Jurkat, Clone E6-1 (cell line): Measurements from ENCODE around the gene SRSF10.
"Not testable (repeated sequence)": the region's sequence is repeated elsewhere in the genome, so short reads cannot be mapped to it uniquely, and the experiment has no call there.

Experiments
- DNase-seq: peaks from one replicate; pipeline ENCODE4 v3.0.0-alpha.2; 2011; ENCODE audit warnings: low read depth, low spot score
- H3K4me3 ChIP-seq: 2 replicates; pipeline ENCODE4 v1.5.1; 2011; ENCODE audit warnings: mild to moderate bottlenecking, low read length, control low read depth, moderate library complexity

SRSF10 gene

GRCh38 chr1:24002695-24003094 is 22.6 kb upstream of the SRSF10 start:
- DNase-seq, result no peak
- H3K4me3 ChIP-seq, result no peak overlapping the region

DNA sequence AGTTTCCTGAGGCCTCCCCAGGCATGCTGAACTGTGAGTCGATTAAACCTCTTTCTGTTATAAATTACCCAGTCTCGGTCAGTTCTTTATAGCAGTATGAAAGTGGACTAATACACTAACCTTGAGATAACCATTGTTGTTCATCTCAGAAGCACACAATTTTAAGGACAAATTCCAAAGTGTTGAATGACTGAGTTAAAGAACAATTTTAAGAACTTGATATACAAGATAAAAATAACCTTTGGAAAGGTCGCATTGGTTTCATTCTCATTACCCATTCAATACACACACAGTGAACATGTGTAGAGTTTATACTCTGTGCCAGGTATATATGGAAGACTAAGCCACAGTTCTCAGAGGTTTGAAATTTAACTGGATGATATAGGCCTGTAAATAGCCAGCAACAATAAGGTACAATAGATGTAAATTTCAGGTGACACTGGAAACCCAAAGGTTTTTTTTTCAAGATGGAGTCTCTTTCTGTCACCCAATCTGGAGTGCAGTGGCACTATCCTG is 19.1 kb upstream of the SRSF10 start:
- no peak for DNase-seq
- H3K4me3 ChIP-seq, result no peak overlapping the region

DNA sequence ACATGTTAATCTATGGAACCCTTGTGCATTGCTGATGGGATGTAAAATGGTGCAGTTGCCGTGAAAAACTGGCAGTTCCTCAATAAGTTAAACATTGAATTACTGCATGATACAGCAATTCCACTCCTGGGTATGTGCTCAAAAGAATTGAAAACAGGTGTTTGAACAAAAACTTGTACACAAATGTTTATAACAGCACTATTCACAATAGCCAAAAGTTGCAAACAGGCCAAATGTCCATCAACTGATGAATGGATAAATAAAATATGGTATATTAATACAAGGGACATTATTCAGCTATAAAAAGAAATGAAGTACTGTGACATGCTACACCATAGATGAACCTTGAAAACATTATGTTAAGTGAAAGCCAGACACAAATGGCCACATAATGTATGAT is 17.7 kb upstream of the SRSF10 start:
- no peak overlapping the region for H3K4me3 ChIP-seq
- no peak for DNase-seq

GRCh38 chr1:23996700-23997229 is 16.6 kb upstream of the SRSF10 start:
- DNase-seq, result no peak
- H3K4me3 ChIP-seq, result no peak overlapping the region

DNA sequence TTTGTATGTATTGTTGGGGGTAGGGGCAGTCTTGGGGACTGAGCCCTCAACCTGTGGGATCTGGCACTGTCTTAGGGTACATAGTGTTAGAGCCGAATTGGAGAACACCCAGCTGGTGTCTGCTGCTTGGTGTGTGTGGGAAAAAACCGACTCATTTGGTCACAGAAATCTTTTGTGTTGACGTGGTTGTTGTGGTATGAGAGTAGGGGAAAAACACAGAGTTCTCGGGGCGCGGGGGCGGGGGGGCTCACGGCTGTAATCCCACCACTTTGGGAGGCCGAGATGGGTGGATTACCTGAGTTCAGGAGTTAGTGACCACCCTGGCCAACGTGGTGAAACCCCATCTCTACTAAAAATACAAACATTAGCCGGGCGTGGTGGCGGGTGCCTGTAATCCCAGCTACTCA is 15.3 kb upstream of the SRSF10 start:
- H3K4me3 ChIP-seq, result no peak overlapping the region
- DNase-seq, result no peak

DNA sequence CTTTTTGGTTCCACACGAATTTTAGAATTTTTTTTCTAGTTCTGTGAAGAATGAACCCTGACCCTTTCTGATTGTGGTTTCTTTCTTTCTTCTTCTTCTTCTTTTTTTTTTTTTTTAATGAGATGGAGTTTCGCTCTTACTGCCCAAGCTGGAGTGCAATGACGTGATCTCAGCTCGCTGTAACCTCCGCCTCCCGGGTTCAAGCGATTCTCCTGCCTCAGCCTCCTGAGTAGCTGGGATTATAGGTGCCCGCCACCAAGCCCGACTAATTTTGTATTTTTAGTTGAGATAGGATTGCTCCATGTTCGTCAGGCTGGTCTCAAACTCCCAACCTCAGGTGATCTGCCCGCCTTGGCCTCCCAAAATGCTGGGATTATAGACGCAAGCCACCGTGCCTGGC is 11.9 kb upstream of the SRSF10 start:
- DNase-seq, H3K4me3 ChIP-seq: not testable (repeated sequence)

- no peak for DNase-seq
- no peak overlapping the region for H3K4me3 ChIP-seq
Measured at GRCh38 chr1:23989263-23989662, 9.1 kb upstream of the SRSF10 start.

GRCh38 chr1:23987038-23987437 is 6.9 kb upstream of the SRSF10 start:
- not testable (repeated sequence) for H3K4me3 ChIP-seq, DNase-seq

DNA sequence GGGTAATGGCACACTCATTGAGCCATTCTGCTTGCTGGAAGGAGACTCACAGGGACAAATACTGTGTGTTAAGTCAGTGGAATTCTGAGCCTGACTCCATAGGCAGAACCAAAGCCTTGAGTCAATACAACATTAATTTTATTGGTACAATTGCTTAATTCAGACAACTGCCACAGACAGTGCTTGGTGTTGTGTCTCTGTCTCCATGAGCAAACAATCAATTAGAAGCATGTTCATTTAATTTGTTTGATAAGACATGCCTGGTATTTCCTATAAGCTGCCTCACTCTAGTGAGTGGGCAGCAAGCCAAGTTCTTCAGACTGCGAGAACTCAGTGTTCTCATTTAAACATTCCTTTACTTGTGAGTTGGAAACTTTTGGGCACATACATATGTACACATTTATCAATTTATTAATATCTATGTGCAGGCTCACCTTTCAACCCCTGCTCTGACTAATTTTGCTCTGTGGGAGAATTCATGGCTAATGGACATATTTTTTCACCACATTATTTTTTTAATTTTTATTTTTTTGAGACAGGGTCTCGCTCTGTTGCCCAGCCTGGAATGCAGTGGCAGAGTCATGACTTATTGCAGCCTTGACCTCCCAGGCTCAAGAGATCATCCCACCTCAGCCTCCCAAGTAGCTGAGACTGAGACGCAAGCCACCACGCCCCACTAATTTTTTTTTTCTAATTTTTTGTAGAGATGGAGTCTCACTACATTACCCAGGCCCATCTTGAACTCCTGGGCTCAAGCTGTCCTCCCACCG is 4.5 kb upstream of the SRSF10 start:
- no peak overlapping the region for H3K4me3 ChIP-seq
- DNase-seq, result no peak

DNA sequence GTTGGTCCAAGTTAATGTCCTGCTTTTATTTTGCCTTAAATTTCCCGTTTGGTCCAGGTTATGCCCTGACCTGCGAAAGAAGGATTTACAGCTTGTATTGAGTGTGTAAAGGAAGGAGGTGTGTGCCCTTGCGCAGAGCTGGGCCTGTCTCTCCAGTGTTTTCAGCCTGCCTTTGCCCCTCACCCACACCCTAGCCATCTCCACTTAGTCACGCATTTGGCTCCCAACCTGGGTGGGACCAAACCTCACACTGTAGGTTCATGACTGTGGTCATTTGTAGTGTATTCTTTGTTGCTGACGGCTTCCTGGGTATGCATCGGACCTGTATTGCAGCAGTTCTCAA is 572 bp upstream of the SRSF10 start:
- peak overlapping the region; percentile 55 for H3K4me3 ChIP-seq
- no peak for DNase-seq

DNA sequence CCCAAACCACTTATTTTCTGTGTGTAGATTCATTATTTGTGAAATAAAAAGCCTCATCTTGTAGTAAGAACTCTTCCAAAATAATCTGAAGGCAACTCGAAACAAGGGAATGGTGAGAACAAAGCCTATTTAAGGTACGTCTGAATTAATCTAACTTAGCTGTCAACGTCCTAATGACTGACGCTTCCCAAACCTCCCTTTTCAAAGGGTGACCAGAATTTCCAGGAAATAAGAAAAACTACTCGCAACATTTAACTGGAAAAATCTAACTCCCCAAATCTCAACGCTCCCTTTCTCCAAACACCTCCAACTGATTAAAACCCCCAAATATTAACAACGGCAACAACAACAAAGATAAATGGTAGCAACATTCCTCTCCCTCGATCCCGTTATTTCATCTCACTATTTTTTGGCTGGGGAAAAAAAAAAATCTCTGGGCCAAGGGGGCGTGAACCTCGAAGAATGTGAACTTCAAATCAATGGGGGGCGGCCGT is 693 bp downstream of the SRSF10 start:
- peak overlapping the region; percentile 56 for H3K4me3 ChIP-seq
- DNase-seq, result no peak

GRCh38 chr1:23978805-23979204 is 1.3 kb downstream of the SRSF10 start:
- peak overlapping the region; percentile 56 for H3K4me3 ChIP-seq
- DNase-seq, result no peak

DNA sequence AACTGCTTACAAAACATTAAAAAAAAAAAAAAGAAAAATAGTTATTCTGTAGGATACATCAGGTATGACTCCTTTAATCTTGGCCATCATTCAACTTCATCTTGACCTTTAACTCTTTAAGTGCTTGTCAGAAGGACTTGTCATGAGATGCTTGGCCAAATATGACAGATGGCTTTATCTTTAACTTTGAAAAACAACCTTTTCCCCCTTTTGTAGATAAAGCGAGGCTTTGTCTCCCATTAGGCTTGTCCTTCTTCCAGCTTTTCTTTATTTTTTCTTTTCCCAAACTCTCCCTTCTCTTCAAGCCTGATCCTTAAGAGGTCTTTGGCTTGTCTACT is 2.3 kb downstream of the SRSF10 start:
- peak overlapping the region; percentile 56; the same call in 1 of the 2 replicates for H3K4me3 ChIP-seq
- DNase-seq, result no peak

DNA sequence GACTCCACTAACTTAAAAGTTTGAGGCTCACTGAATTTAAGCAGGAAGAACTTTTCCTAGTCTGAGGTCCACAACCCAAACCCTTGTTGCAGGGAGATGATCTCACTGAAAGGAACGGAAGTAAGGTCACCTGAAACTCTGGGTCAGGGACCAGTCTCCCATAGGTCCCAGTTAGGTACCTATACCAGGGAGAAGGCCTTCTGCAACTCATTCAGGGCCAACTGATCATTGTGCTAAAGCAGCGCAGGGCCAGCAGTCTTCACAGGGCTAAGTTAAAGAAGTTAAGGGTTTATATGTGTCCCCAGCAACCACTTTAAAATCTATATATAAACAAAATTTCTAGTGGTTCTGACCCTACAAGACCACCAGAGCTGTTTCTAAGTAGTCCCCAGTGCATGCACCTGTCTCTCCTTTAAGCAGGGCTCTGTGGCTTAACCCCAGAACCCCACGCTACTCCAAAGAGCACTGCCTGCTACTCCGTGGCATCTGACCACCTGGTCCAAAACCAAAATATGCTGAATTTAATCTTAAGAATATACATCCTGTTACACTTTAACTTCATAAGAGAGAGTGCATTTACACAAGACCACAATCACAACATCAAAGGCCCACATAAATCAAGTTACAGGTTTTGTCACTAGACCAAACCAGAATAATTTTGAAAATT is 2.8 kb downstream of the SRSF10 start:
- peak; percentile 84 for DNase-seq
- H3K4me3 ChIP-seq, result no peak overlapping the region; the same call in 1 of the 2 replicates

DNA sequence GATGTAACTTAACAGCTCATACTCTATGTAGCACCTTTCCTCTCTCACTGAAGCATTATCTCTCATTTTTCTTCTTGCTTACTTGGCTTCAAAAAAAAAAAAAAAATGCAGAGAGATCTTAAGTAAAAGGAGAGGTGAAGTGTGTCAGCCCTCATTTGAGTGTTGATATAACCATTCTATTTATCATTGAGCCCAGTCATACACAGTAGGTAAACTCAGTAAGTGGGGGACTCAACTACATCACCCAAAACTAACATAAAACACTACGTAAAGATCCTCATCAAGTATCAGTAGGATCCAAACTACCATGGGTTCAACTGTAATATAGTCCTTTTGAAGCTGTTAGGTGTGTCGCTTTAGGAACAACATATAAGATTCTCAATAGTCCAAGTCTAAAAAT is 12.3 kb downstream of the SRSF10 start:
- no peak overlapping the region for H3K4me3 ChIP-seq
- DNase-seq, result no peak

GRCh38 chr1:23966973-23967493 is 13.1 kb downstream of the SRSF10 start:
- no peak for DNase-seq
- no peak overlapping the region for H3K4me3 ChIP-seq

DNA sequence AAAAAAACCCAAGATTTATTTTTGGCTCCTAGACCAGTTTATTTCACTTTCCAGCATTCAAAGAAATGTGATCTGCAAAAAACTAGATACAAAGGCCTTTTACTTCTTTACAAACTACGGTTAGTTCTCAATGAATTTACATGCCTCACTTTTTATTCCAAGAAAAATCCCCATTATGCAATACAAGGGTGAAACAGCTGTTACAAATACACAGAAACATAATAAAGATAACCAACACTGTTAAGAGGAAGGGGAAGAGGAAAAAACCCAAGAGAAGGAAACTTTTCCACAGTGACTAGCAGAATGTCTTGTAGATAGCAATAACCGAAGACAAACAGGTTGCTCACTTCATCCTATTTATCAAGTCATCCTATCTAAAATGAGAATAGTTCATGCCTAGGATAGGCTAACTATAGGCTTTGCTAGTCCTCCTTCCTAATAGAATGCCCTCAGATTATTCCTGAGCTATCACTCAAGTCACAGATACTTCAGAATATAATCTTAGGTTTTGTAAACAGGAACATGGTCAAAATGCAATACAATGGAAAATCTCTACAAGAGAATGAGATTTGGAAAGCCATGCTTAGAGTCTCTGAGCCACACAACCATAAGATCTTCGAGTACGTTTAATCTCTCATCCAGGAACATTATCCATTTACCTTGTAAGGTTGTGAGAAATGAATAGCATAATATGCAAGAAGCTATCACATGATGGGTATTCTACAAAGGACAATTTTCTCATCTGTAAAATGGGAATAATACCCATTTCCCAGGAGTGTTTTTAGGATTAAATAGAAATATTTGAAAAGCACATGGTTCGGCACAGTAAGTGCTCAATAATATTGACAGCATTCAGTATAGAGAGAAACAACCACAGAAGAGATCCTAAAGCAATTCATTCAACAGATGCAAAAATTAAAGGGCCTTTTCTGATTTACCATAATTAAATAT is 15.1 kb downstream of the SRSF10 start:
- H3K4me3 ChIP-seq, result no peak overlapping the region
- no peak for DNase-seq

- no peak overlapping the region for H3K4me3 ChIP-seq
- no peak for DNase-seq
Measured at GRCh38 chr1:23964235-23964668, 15.9 kb downstream of the SRSF10 start.

- DNase-seq, result no peak
Measured at GRCh38 chr1:23963617-23964234, 16.4 kb downstream of the SRSF10 start.

More at GRCh38 chr1:23963617-23964234, 16.4 kb downstream of the SRSF10 start:
- no peak overlapping the region for H3K4me3 ChIP-seq
